H9 (cell line): Measurements from ENCODE around the gene GPC1. TPM values are rescaled to one million over a fixed set of nuclear protein-coding genes. Genes with fewer than 3 reads are reported as not detected.

ENCODE experiments used
- DNase-seq: peaks from one replicate; pipeline ENCODE4 v3.0.0-alpha.2; 2017
- H2AFZ ChIP-seq: one replicate; pipeline ENCODE4 v1.6.1; 2013; ENCODE audit warnings: mild to moderate bottlenecking, low read length, control low read depth, moderate library complexity
- H2AK5ac ChIP-seq: 2 replicates; pipeline ENCODE4 v1.6.1; 2013; ENCODE audit warnings: low read length, control low read depth, mixed read lengths; ENCODE audit not compliant: insufficient read length
- H2BK120ac ChIP-seq: one replicate; pipeline ENCODE4 v1.6.1; 2013; ENCODE audit warnings: low read depth, mild to moderate bottlenecking, low read length, control low read depth, inconsistent platforms; ENCODE audit not compliant: poor library complexity, severe bottlenecking
- H2BK12ac ChIP-seq: 2 replicates; pipeline ENCODE4 v1.6.1; 2013; ENCODE audit warnings: low read length, control low read depth, mixed read lengths, low read depth; ENCODE audit not compliant: insufficient read length
- H2BK15ac ChIP-seq: 2 replicates; pipeline ENCODE4 v1.6.1; 2013; ENCODE audit warnings: low read depth, low read length, control low read depth
- H2BK20ac ChIP-seq: one replicate; pipeline ENCODE4 v1.6.1; 2013; ENCODE audit warnings: low read depth, mild to moderate bottlenecking, low read length, control low read depth, inconsistent platforms; ENCODE audit not compliant: poor library complexity, severe bottlenecking
- H2BK5ac ChIP-seq: 2 replicates; pipeline ENCODE4 v1.6.1; 2013; ENCODE audit warnings: low read length, control low read depth, mixed read lengths; ENCODE audit not compliant: insufficient read length
- H3K14ac ChIP-seq: 2 replicates; pipeline ENCODE4 v1.6.1; 2013; ENCODE audit warnings: low read length, control low read depth; ENCODE audit not compliant: insufficient read depth
- H3K18ac ChIP-seq: 2 replicates; pipeline ENCODE4 v1.6.1; 2013; ENCODE audit warnings: low read depth, mild to moderate bottlenecking, mixed read lengths, low read length, control low read depth; ENCODE audit not compliant: insufficient read length
- H3K23ac ChIP-seq: 2 replicates; pipeline ENCODE4 v1.6.1; 2013; ENCODE audit warnings: low read length, control low read depth, mixed read lengths, low read depth; ENCODE audit not compliant: insufficient read length
- H3K23me2 ChIP-seq: 2 replicates; pipeline ENCODE4 v1.6.1; 2013; ENCODE audit warnings: low read depth, mild to moderate bottlenecking, mixed read lengths, low read length, control low read depth; ENCODE audit not compliant: insufficient read length, poor library complexity, severe bottlenecking
- H3K27ac ChIP-seq: 2 replicates; pipeline ENCODE4 v1.5.1; 2013; ENCODE audit warnings: low read length, control low read depth, mixed read lengths, low read depth; ENCODE audit not compliant: insufficient read length
- H3K27me3 ChIP-seq: 2 replicates; pipeline ENCODE4 v1.6.1; 2013; ENCODE audit warnings: low read length, control low read depth, inconsistent platforms; ENCODE audit not compliant: insufficient read depth
- H3K4ac ChIP-seq: 2 replicates; pipeline ENCODE4 v1.6.1; 2013; ENCODE audit warnings: low read depth, mild to moderate bottlenecking, control low read depth, inconsistent platforms, low read length, moderate library complexity
- H3K4me1 ChIP-seq: 2 replicates; pipeline ENCODE4 v1.6.1; 2013; ENCODE audit warnings: low read length, control low read depth, inconsistent platforms; ENCODE audit not compliant: insufficient read depth
- H3K4me2 ChIP-seq: 2 replicates; pipeline ENCODE4 v1.6.1; 2013; ENCODE audit warnings: low read length, control low read depth, mixed read lengths; ENCODE audit not compliant: insufficient read length, insufficient read depth
- H3K56ac ChIP-seq: 2 replicates; pipeline ENCODE4 v1.6.1; 2013; ENCODE audit warnings: low read depth, mild to moderate bottlenecking, mixed read lengths, low read length, control low read depth; ENCODE audit not compliant: insufficient read length
- H3K79me1 ChIP-seq: 2 replicates; pipeline ENCODE4 v1.6.1; 2013; ENCODE audit warnings: low read depth, mild to moderate bottlenecking, moderate library complexity, low read length, control low read depth, inconsistent platforms; ENCODE audit not compliant: insufficient read depth, poor library complexity, severe bottlenecking
- H3K79me2 ChIP-seq: 2 replicates; pipeline ENCODE4 v1.6.1; 2013; ENCODE audit warnings: low read length, control low read depth, inconsistent platforms; ENCODE audit not compliant: insufficient read depth
- H3K9ac ChIP-seq: 2 replicates; pipeline ENCODE4 v1.6.1; 2013; ENCODE audit warnings: low read length, control low read depth, mixed read lengths; ENCODE audit not compliant: insufficient read length; ENCODE audit errors: extremely low read depth
- H3K9me3 ChIP-seq: one replicate; pipeline ENCODE4 v1.6.1; 2013; ENCODE audit warnings: low read depth, low read length, inconsistent platforms; ENCODE audit not compliant: control insufficient read depth
- H3T11ph ChIP-seq: one replicate; pipeline ENCODE4 v1.6.1; 2013; ENCODE audit warnings: mild to moderate bottlenecking, low read length, control low read depth, inconsistent platforms
- H4K20me1 ChIP-seq: one replicate; pipeline ENCODE4 v1.6.1; 2013; ENCODE audit not compliant: control insufficient read depth, insufficient read length, insufficient read depth
- H4K5ac ChIP-seq: 2 replicates; pipeline ENCODE4 v1.6.1; 2013; ENCODE audit warnings: low read depth, mild to moderate bottlenecking, mixed read lengths, low read length, control low read depth; ENCODE audit not compliant: insufficient read length
- H4K8ac ChIP-seq: replicated peaks from 2 replicates; pipeline ENCODE4 v1.6.1; 2013; ENCODE audit warnings: low read length, control low read depth, mixed read lengths, low read depth; ENCODE audit not compliant: insufficient read length
- H4K91ac ChIP-seq: 2 replicates; pipeline ENCODE4 v1.6.1; 2013; ENCODE audit warnings: low read depth, mild to moderate bottlenecking, moderate library complexity, mixed read lengths, low read length, control low read depth; ENCODE audit not compliant: insufficient read length
- H3K27ac Mint-ChIP-seq, 3 experiments: 2 replicates in 2 of 3; 3 replicates in 1 of 3; pipeline ENCODE4 v1.8.0; 2020 to 2021; ENCODE audit warnings: mixed read lengths in 3 of 3, mild to moderate bottlenecking in 1 of 3, moderate library complexity in 1 of 3
- H3K27me3 Mint-ChIP-seq: 2 replicates; pipeline ENCODE4 v1.8.0; 2021; ENCODE audit warnings: low read depth, mild to moderate bottlenecking, moderate library complexity, mixed read lengths
- H3K36me3 Mint-ChIP-seq, 3 experiments: 2 replicates in 2 of 3; 3 replicates in 1 of 3; pipeline ENCODE4 v1.8.0; 2020 to 2021; ENCODE audit warnings: low read depth in 3 of 3, mixed read lengths in 3 of 3; ENCODE audit not compliant: insufficient read depth in 1 of 3
- H3K4me1 Mint-ChIP-seq, 2 experiments: 2 replicates each; pipeline ENCODE4 v1.8.0; 2020; ENCODE audit warnings: mixed read lengths in 2 of 2
- H3K4me3 Mint-ChIP-seq, 2 experiments: 2 replicates in 1 of 2; 3 replicates in 1 of 2; pipeline ENCODE4 v1.8.0; 2020 to 2021; ENCODE audit warnings: mild to moderate bottlenecking in 2 of 2, mixed read lengths in 2 of 2, moderate library complexity in 1 of 2
- H3K9me3 Mint-ChIP-seq, 2 experiments: 2 replicates in 1 of 2; 3 replicates in 1 of 2; pipeline ENCODE4 v1.8.0; 2020; ENCODE audit warnings: mild to moderate bottlenecking in 2 of 2, mixed read lengths in 2 of 2, moderate library complexity in 1 of 2
- WGBS: extraction: QIAGEN DNeasy Blood & Tissue Kit; methylation state at CpG from one replicate; pipeline ENCODE4 v1.1.7; 2013; ENCODE audit warnings: missing lambda C conversion rate, low lambda C conversion rate, mixed read lengths; ENCODE audit not compliant: insufficient read length; ENCODE audit errors: extremely low coverage; 5-methylcytosine and 5-hydroxymethylcytosine counted together
- total RNA-seq: library from RNA; stranded (reverse); gene quantifications from 2 replicates; pipeline ENCODE4 v1.2.1, GENCODE V29; 2021
- TF ChIP-seq, protein P1 (sequence below): fragments of 200-600 bp; sonication (generic); conservative IDR thresholded peaks from 3 replicates; pipeline ENCODE4 v1.8.0; 2021; ENCODE audit warnings: antibody characterized with exemption, mild to moderate bottlenecking

Gene GPC1
- total RNA-seq, 1 experiment from 2014 or later: 39.4 TPM

DNA sequence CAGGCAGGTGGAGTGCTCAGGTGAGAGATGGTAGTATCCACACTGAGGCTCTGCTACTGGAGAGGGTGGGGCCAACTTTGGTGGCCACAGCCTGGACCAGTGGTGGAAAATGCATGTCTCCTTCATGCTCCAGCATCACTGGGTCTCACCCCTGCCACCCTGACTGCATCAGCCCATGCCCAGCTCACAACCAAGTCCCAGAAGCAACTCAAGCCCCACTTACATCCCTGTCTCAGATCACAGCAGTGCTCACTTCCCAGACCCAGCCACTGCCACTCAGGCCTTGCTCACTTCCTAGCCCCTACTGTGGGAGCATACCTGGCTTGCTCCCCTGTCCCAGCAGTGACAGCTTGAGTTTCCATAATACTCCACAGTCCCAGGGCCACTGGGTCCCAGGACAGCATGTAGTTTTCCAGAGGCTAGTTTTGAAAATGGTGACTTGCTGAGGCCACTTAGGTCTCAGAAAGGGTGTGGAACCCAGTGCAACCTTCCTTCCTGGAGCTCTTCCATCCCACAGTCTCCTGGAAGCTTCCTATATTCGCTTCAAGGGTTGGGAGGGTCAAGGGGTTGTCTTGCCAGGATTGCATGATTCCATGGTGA lies 58.8 kb downstream of the GPC1 start:
- H3K9ac ChIP-seq: no peak overlapping the region
- no peak overlapping the region for H2BK20ac ChIP-seq
- H3K27ac Mint-ChIP-seq: no peak overlapping the region
- no peaks in the 10 kb centered on the region for H3K4me1 Mint-ChIP-seq
- H4K91ac ChIP-seq: no peak overlapping the region
- no peak overlapping the region for H2BK15ac ChIP-seq
- TF ChIP-seq, protein P1, sequence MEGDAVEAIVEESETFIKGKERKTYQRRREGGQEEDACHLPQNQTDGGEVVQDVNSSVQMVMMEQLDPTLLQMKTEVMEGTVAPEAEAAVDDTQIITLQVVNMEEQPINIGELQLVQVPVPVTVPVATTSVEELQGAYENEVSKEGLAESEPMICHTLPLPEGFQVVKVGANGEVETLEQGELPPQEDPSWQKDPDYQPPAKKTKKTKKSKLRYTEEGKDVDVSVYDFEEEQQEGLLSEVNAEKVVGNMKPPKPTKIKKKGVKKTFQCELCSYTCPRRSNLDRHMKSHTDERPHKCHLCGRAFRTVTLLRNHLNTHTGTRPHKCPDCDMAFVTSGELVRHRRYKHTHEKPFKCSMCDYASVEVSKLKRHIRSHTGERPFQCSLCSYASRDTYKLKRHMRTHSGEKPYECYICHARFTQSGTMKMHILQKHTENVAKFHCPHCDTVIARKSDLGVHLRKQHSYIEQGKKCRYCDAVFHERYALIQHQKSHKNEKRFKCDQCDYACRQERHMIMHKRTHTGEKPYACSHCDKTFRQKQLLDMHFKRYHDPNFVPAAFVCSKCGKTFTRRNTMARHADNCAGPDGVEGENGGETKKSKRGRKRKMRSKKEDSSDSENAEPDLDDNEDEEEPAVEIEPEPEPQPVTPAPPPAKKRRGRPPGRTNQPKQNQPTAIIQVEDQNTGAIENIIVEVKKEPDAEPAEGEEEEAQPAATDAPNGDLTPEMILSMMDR: no peak
- no peaks in the 10 kb centered on the region for H3K27me3 ChIP-seq
- no peak overlapping the region for H2BK12ac ChIP-seq
- no peak overlapping the region for H2BK120ac ChIP-seq
- H3K79me2 ChIP-seq: no peaks in the 10 kb centered on the region
- H3K9me3 Mint-ChIP-seq: peaks cover 54 to 60% of the 10 kb centered on the region in 2 experiments
- no peak overlapping the region for H2AK5ac ChIP-seq
- H3K4ac ChIP-seq: no peak overlapping the region
- no peak for DNase-seq
- H3K27ac ChIP-seq: no peak overlapping the region
- H3K56ac ChIP-seq: no peak overlapping the region
- H3K9me3 ChIP-seq: no peaks in the 10 kb centered on the region
- H4K20me1 ChIP-seq: no peaks in the 10 kb centered on the region
- H3K23ac ChIP-seq: no peak overlapping the region
- H3K4me3 Mint-ChIP-seq: no peak overlapping the region
- no peak overlapping the region for H3K4me2 ChIP-seq
- no peak overlapping the region for H2AFZ ChIP-seq
- H3K27me3 Mint-ChIP-seq: peaks cover 29% of the 10 kb centered on the region
- no peaks in the 10 kb centered on the region for H3K23me2 ChIP-seq
- no peak overlapping the region for H4K8ac ChIP-seq
- H3K4me1 ChIP-seq: no peaks in the 10 kb centered on the region
- no peak overlapping the region for H4K5ac ChIP-seq
- H3T11ph ChIP-seq: no peak overlapping the region
- H3K36me3 Mint-ChIP-seq: peaks cover 0 to 25% (median 23%) of the 10 kb centered on the region in 3 experiments; a peak in 5 of 7 replicates
- no CpG with 5 or more reads among the region's 1 CpG for WGBS
- no peaks in the 10 kb centered on the region for H3K79me1 ChIP-seq
- H2BK5ac ChIP-seq: no peak overlapping the region
- no peak overlapping the region for H3K14ac ChIP-seq
- no peak overlapping the region for H3K18ac ChIP-seq
